IMR-90 (cell line): ENCODE data around the gene NAPSA. TPM values are rescaled to one million over a fixed set of nuclear protein-coding genes. Genes with fewer than 3 reads are reported as not detected.

Experiments used
- ATAC-seq: fragments of 200-7000 bp; cut with Tn5 transposase; 2 replicates; pipeline ENCODE4 v1.9.1; 2020; ENCODE audit warnings: low read depth, mild to moderate bottlenecking, moderate library complexity
- BruUV-seq: library from RNA; stranded (reverse); fragments of 400-500 nt; replicated peaks from 2 replicates; lab custom pipeline; 2021; lab: Mats Ljungman, UMichigan
- CTCF ChIA-PET: fragments of 300-600 bp; formaldehyde crosslinking; extraction: SDS; loops from one replicate; lab custom pipeline; 2021; ENCODE audit warnings: antibody characterized with exemption; lab: Yijun Ruan, JAX
- POLR2A ChIA-PET: fragments of 300-600 bp; sonication (Branson Sonifier 250); formaldehyde crosslinking; loops from one replicate; lab custom pipeline; 2022; ENCODE audit warnings: antibody characterized with exemption; ENCODE audit not compliant: unreplicated experiment; lab: Charles Lee
- DNase-seq: peaks from one replicate; pipeline ENCODE4 v3.0.0; 2013
- H2AFZ ChIP-seq: replicated peaks from 2 replicates; pipeline ENCODE3; 2013; ENCODE audit warnings: low read length, mild to moderate bottlenecking; ENCODE audit not compliant: poor library complexity
- H2AK5ac ChIP-seq: 2 replicates; pipeline ENCODE4 v1.6.1; 2013; ENCODE audit warnings: low read depth, low read length, inconsistent platforms
- H2AK9ac ChIP-seq: replicated peaks from 2 replicates; pipeline ENCODE3; 2013; ENCODE audit warnings: mild to moderate bottlenecking, low read depth, low read length, moderate library complexity; ENCODE audit not compliant: poor library complexity
- H2BK120ac ChIP-seq: 2 replicates; pipeline ENCODE4 v1.6.1; 2013; ENCODE audit warnings: low read depth, low read length, inconsistent platforms
- H2BK15ac ChIP-seq: 3 replicates; pipeline ENCODE4 v1.6.1; 2013; ENCODE audit warnings: low read depth, low read length, inconsistent platforms
- H2BK20ac ChIP-seq: 2 replicates; pipeline ENCODE4 v1.6.1; 2013; ENCODE audit warnings: low read depth, mild to moderate bottlenecking, inconsistent platforms, low read length, moderate library complexity
- H2BK5ac ChIP-seq: 2 replicates; pipeline ENCODE4 v1.6.1; 2013; ENCODE audit warnings: mild to moderate bottlenecking, low read depth, low read length, inconsistent platforms; ENCODE audit not compliant: poor library complexity, severe bottlenecking
- H3K14ac ChIP-seq: replicated peaks from 2 replicates; pipeline ENCODE4 v1.6.1; 2013; ENCODE audit warnings: low read depth, low read length, inconsistent platforms
- H3K18ac ChIP-seq: 2 replicates; pipeline ENCODE4 v1.6.1; 2013; ENCODE audit warnings: low read depth, low read length, control low read depth
- H3K23ac ChIP-seq: 2 replicates; pipeline ENCODE4 v1.6.1; 2013; ENCODE audit warnings: low read depth, low read length, inconsistent platforms
- H3K27ac ChIP-seq: 2 replicates; pipeline ENCODE4 v1.5.1; 2013; ENCODE audit warnings: mild to moderate bottlenecking, control low read depth, low read length; ENCODE audit not compliant: insufficient read depth
- H3K27me3 ChIP-seq: 2 replicates; pipeline ENCODE4 v1.6.1; 2013; ENCODE audit warnings: low read length; ENCODE audit not compliant: control insufficient read depth, insufficient read depth
- H3K36me3 ChIP-seq: 2 replicates; pipeline ENCODE4 v1.6.1; 2013; ENCODE audit warnings: low read length, mixed read lengths; ENCODE audit not compliant: control insufficient read depth, insufficient read depth
- H3K4ac ChIP-seq: 2 replicates; pipeline ENCODE4 v1.6.1; 2013; ENCODE audit warnings: low read depth, low read length, inconsistent platforms
- H3K4me1 ChIP-seq: 2 replicates; pipeline ENCODE4 v1.6.1; 2013; ENCODE audit warnings: low read length, mixed read lengths; ENCODE audit not compliant: control insufficient read depth, insufficient read depth
- H3K4me2 ChIP-seq: 2 replicates; pipeline ENCODE4 v1.6.1; 2013; ENCODE audit warnings: low read depth, mild to moderate bottlenecking, control low read depth, low read length, moderate library complexity
- H3K4me3 ChIP-seq: 2 replicates; pipeline ENCODE4 v1.5.1; 2013; ENCODE audit warnings: low read depth, mild to moderate bottlenecking, control low read depth, low read length, moderate library complexity; ENCODE audit not compliant: insufficient read depth
- H3K56ac ChIP-seq: 2 replicates; pipeline ENCODE4 v1.6.1; 2013; ENCODE audit warnings: low read length, inconsistent platforms; ENCODE audit not compliant: insufficient read depth; ENCODE audit errors: extremely low read depth
- H3K79me1 ChIP-seq, 2 experiments: 2 replicates each; pipeline ENCODE4 v1.6.1; 2013; ENCODE audit warnings: low read length in 2 of 2, inconsistent platforms in 1 of 2, low read depth in 1 of 2
- H3K9ac ChIP-seq: 2 replicates; pipeline ENCODE4 v1.6.1; 2013; ENCODE audit warnings: low read depth, low read length, control low read depth
- H3K9me1 ChIP-seq: 2 replicates; pipeline ENCODE4 v1.6.1; 2013; ENCODE audit warnings: low read length, inconsistent platforms; ENCODE audit not compliant: insufficient read depth
- H3K9me3 ChIP-seq: 2 replicates; pipeline ENCODE4 v1.6.1; 2013; ENCODE audit warnings: low read length; ENCODE audit not compliant: control insufficient read depth, insufficient read depth
- H4K20me1 ChIP-seq: 2 replicates; pipeline ENCODE4 v1.6.1; 2013; ENCODE audit warnings: low read length, inconsistent platforms; ENCODE audit not compliant: insufficient read depth
- H4K5ac ChIP-seq: 2 replicates; pipeline ENCODE4 v1.6.1; 2013; ENCODE audit warnings: mild to moderate bottlenecking, low read depth, low read length, control low read depth
- H4K8ac ChIP-seq, 2 experiments: 2 replicates each; pipeline ENCODE4 v1.6.1; 2013; ENCODE audit warnings: low read depth in 2 of 2, low read length in 2 of 2, control low read depth in 1 of 2, inconsistent platforms in 1 of 2
- H4K91ac ChIP-seq: 2 replicates; pipeline ENCODE4 v1.6.1; 2013; ENCODE audit warnings: low read depth, low read length, inconsistent platforms; ENCODE audit not compliant: insufficient read depth
- BHLHE40 ChIP-seq: fragments of 150-350 bp; IDR thresholded peaks from 2 replicates; pipeline ENCODE4 v1.6.1; 2016; ENCODE audit warnings: mild to moderate bottlenecking, low read depth, low read length
- CEBPB ChIP-seq: IDR thresholded peaks from 2 replicates; pipeline ENCODE4 v1.6.1; 2012; ENCODE audit warnings: low read depth, low read length, improper control_type of control experiment
- CHD1 ChIP-seq: IDR thresholded peaks from 2 replicates; pipeline ENCODE4 v1.6.1; 2012; ENCODE audit warnings: low read depth, low read length, improper control_type of control experiment
- FOS ChIP-seq: fragments of 150-350 bp; IDR thresholded peaks from 2 replicates; pipeline ENCODE4 v1.6.1; 2016; ENCODE audit warnings: low read depth, low read length
- MAFK ChIP-seq: IDR thresholded peaks from 2 replicates; pipeline ENCODE4 v1.6.1; 2012; ENCODE audit warnings: low read depth, low read length, improper control_type of control experiment
- MAZ ChIP-seq: IDR thresholded peaks from 2 replicates; pipeline ENCODE4 v1.6.1; 2012; ENCODE audit warnings: low read depth, mild to moderate bottlenecking, low read length, improper control_type of control experiment, moderate library complexity, borderline replicate concordance
- MXI1 ChIP-seq: IDR thresholded peaks from 2 replicates; pipeline ENCODE4 v1.6.1; 2012; ENCODE audit warnings: low read depth, mild to moderate bottlenecking, low read length, moderate library complexity, borderline replicate concordance
- NFE2L2 ChIP-seq: fragments of 150-350 bp; IDR thresholded peaks from 2 replicates; pipeline ENCODE4 v1.6.1; 2016; ENCODE audit warnings: low read depth, mild to moderate bottlenecking, low read length
- POLR2A ChIP-seq: IDR thresholded peaks from 2 replicates; pipeline ENCODE4 v1.6.1; 2012; ENCODE audit warnings: mild to moderate bottlenecking, low read depth, low read length
- RAD21 ChIP-seq: IDR thresholded peaks from 2 replicates; pipeline ENCODE4 v1.6.1; 2012; ENCODE audit warnings: low read length, improper control_type of control experiment
- RCOR1 ChIP-seq: IDR thresholded peaks from 2 replicates; pipeline ENCODE4 v1.6.1; 2012; ENCODE audit warnings: mild to moderate bottlenecking, low read length, improper control_type of control experiment; ENCODE audit not compliant: insufficient replicate concordance
- RFX5 ChIP-seq: IDR thresholded peaks from 2 replicates; pipeline ENCODE4 v1.8.0; 2012; ENCODE audit warnings: low read depth, mild to moderate bottlenecking, low read length, moderate library complexity
- SMC3 ChIP-seq: fragments of 150-350 bp; IDR thresholded peaks from 2 replicates; pipeline ENCODE4 v1.6.1; 2016; ENCODE audit warnings: low read depth, mild to moderate bottlenecking, antibody characterized with exemption, low read length, moderate library complexity
- WGBS, 2 experiments: methylation state at CpG; one replicate each; pipeline versions ENCODE4 v1.1.5 to v1.1.7; 2013; ENCODE audit warnings: missing lambda C conversion rate in 2 of 2; ENCODE audit not compliant: insufficient read length in 1 of 2; ENCODE audit errors: extremely low coverage in 2 of 2; 5-methylcytosine and 5-hydroxymethylcytosine counted together
- dilution Hi-C: fragments of 300-500 bp; cut with HindIII; formaldehyde crosslinking; loops from one replicate; pipeline ENCODE4 v1.14.3; 2018; ENCODE audit warnings: low sequenced_read_pairs; ENCODE audit not compliant: unreplicated experiment
- in situ Hi-C: fragments of 300-500 bp; cut with MboI; formaldehyde crosslinking; loops from 3 replicates; pipeline ENCODE4 v1.14.3; 2019; ENCODE audit warnings: low sequenced_read_pairs, inconsistent platforms, mixed read lengths
- intact Hi-C: fragments of 100-400 bp; cut with micrococcal nuclease; formaldehyde crosslinking; loops from 2 replicates; pipeline ENCODE4 v1.10.0; 2022
- polyA plus RNA-seq, 3 experiments: library from polyadenylated mRNA; depleted of rRNA; stranded (reverse); fragments of >200 nt; gene quantifications; 2 replicates each; pipeline ENCODE4 v1.2.3, GENCODE V29; 2012; ENCODE audit warnings: low replicate concordance in 1 of 3
- total RNA-seq: library from RNA; depleted of rRNA; stranded (reverse); fragments of >200 nt; gene quantifications from 2 replicates; pipeline ENCODE4 v1.2.3, GENCODE V29; 2012
- TF ChIP-seq, protein P1 (sequence below): conservative IDR thresholded peaks from 2 replicates; pipeline ENCODE4 v1.5.1; 2012; ENCODE audit warnings: mild to moderate bottlenecking, low read depth, low read length, improper control_type of control experiment
- TF ChIP-seq, protein P2 (sequence below): fragments of 150-350 bp; IDR thresholded peaks from 2 replicates; pipeline ENCODE4 v1.6.1; 2017; ENCODE audit warnings: mild to moderate bottlenecking, antibody characterized with exemption, low read length, low read depth
- TF ChIP-seq, protein P3 (sequence below): fragments of 150-350 bp; IDR thresholded peaks from 2 replicates; pipeline ENCODE4 v1.6.1; 2016; ENCODE audit warnings: low read depth, mild to moderate bottlenecking, low read length, moderate library complexity, borderline replicate concordance

The NAPSA gene
- total and polyA plus RNA-seq, 2 of the 4 experiments (the other 2 are of a cell fraction), result 0.39 TPM; not detected in 1

DNA sequence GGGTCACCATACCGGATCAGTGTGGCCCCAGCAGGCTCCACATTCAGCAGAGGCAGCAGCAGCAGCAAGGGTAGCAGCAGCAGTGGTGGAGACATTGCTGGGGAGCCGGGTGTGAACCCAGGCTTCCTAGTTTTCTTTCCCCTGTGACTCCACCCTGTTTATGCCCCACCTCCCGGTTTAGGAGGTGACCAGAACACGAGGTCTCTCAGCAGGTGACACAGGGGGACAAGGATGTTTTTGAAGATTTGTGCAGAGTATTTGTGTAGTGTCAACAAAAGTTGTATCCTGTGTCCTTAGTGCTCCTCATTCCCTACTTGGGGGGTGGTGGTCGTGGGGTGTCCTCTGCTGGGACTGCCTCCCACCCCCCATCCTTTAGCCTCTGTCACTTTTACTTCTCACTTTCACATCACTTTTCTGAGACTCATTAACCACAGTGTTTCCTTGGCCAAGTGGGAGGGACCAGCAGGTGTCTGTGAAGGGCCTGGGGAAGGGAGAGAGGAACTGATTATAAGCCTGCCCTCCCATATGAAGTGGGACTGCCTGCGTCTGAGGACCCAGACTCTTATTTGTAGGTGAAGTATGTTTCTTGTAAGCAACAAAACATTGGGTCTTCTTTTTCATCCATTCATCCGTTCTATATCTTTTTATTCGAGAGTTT lies 20.6 kb downstream of the NAPSA start:
- Histone ChIP-seq H2AFZ (no peak overlapping the region), H3K18ac (no peak overlapping the region), H3K4me3 (no peak overlapping the region), H4K5ac (no peak overlapping the region), H2AK9ac (no peak overlapping the region), H3K36me3 (no peaks in the 10 kb centered on the region), H3K79me1 (no peaks in the 10 kb centered on the region), H3K27ac (no peak overlapping the region), H3K23ac (no peak overlapping the region), H3K27me3 (no peaks in the 10 kb centered on the region; the same call in 1 of the 2 replicates), H2BK20ac (no peak overlapping the region), H3K4me1 (no peaks in the 10 kb centered on the region), H3K14ac (no peak overlapping the region), H3K9me1 (no peaks in the 10 kb centered on the region), H3K4me2 (no peak overlapping the region), H2BK120ac (no peak overlapping the region), H2AK5ac (no peak overlapping the region), H3K4ac (no peak overlapping the region), H3K9ac (no peak overlapping the region), H3K9me3 (peaks cover 9% of the 10 kb centered on the region), H4K20me1 (no peaks in the 10 kb centered on the region), H4K8ac (no peak overlapping the region), H3K56ac (no peak overlapping the region), H4K91ac (no peak overlapping the region), H2BK15ac (no peak overlapping the region), H2BK5ac (no peak overlapping the region)
- DNase-seq (no peak), ATAC-seq (no peak)
- TF ChIP-seq CHD1 (no peak), MAZ (no peak), BHLHE40 (no peak), RAD21 (no peak), MXI1 (no peak), CEBPB (no peak), RFX5 (no peak), POLR2A (no peak), NFE2L2 (no peak), FOS (no peak), SMC3 (no peak), RCOR1 (no peak), MAFK (no peak)
- TF ChIP-seq, protein P1, sequence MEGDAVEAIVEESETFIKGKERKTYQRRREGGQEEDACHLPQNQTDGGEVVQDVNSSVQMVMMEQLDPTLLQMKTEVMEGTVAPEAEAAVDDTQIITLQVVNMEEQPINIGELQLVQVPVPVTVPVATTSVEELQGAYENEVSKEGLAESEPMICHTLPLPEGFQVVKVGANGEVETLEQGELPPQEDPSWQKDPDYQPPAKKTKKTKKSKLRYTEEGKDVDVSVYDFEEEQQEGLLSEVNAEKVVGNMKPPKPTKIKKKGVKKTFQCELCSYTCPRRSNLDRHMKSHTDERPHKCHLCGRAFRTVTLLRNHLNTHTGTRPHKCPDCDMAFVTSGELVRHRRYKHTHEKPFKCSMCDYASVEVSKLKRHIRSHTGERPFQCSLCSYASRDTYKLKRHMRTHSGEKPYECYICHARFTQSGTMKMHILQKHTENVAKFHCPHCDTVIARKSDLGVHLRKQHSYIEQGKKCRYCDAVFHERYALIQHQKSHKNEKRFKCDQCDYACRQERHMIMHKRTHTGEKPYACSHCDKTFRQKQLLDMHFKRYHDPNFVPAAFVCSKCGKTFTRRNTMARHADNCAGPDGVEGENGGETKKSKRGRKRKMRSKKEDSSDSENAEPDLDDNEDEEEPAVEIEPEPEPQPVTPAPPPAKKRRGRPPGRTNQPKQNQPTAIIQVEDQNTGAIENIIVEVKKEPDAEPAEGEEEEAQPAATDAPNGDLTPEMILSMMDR, result no peak
- TF ChIP-seq, protein P2, sequence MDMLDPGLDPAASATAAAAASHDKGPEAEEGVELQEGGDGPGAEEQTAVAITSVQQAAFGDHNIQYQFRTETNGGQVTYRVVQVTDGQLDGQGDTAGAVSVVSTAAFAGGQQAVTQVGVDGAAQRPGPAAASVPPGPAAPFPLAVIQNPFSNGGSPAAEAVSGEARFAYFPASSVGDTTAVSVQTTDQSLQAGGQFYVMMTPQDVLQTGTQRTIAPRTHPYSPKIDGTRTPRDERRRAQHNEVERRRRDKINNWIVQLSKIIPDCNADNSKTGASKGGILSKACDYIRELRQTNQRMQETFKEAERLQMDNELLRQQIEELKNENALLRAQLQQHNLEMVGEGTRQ, result no peak
- TF ChIP-seq, protein P3, sequence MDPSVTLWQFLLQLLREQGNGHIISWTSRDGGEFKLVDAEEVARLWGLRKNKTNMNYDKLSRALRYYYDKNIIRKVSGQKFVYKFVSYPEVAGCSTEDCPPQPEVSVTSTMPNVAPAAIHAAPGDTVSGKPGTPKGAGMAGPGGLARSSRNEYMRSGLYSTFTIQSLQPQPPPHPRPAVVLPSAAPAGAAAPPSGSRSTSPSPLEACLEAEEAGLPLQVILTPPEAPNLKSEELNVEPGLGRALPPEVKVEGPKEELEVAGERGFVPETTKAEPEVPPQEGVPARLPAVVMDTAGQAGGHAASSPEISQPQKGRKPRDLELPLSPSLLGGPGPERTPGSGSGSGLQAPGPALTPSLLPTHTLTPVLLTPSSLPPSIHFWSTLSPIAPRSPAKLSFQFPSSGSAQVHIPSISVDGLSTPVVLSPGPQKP, result no peak
- no TSS peak for BruUV-seq
- POLR2A ChIA-PET, result no interaction called here
- in situ Hi-C loops, result no loop called here
- CTCF ChIA-PET, result no interaction called here
- intact Hi-C loops, result no loop called here
- dilution Hi-C loops, result no loop called here
- WGBS, 2 experiments, result 80% methylated on average over 1 of the region's 8 CpGs; no CpG with 5 or more reads in 1 of the 2 experiments
